IMR-90 (cell line): ENCODE measurements around the gene COL5A1. TPM values are rescaled to one million over a fixed set of nuclear protein-coding genes. Genes with fewer than 3 reads are reported as not detected.
"Not testable (repeated sequence)": the region's sequence is repeated elsewhere in the genome, so short reads cannot be mapped to it uniquely, and the experiment has no call there.

Source experiments
- ATAC-seq: fragments of 200-7000 bp; cut with Tn5 transposase; 2 replicates; pipeline ENCODE4 v1.9.1; 2020; ENCODE audit warnings: low read depth, mild to moderate bottlenecking, moderate library complexity
- BruUV-seq: library from RNA; stranded (reverse); fragments of 400-500 nt; replicated peaks from 2 replicates; lab custom pipeline; 2021; lab: Mats Ljungman, UMichigan
- CTCF ChIA-PET: fragments of 300-600 bp; formaldehyde crosslinking; extraction: SDS; loops from one replicate; lab custom pipeline; 2021; ENCODE audit warnings: antibody characterized with exemption; lab: Yijun Ruan, JAX
- POLR2A ChIA-PET: fragments of 300-600 bp; sonication (Branson Sonifier 250); formaldehyde crosslinking; loops from one replicate; lab custom pipeline; 2022; ENCODE audit warnings: antibody characterized with exemption; ENCODE audit not compliant: unreplicated experiment; lab: Charles Lee
- DNase-seq: peaks from one replicate; pipeline ENCODE4 v3.0.0; 2013
- H2AFZ ChIP-seq: replicated peaks from 2 replicates; pipeline ENCODE3; 2013; ENCODE audit warnings: low read length, mild to moderate bottlenecking; ENCODE audit not compliant: poor library complexity
- H2AK5ac ChIP-seq: 2 replicates; pipeline ENCODE4 v1.6.1; 2013; ENCODE audit warnings: low read depth, low read length, inconsistent platforms
- H2AK9ac ChIP-seq: replicated peaks from 2 replicates; pipeline ENCODE3; 2013; ENCODE audit warnings: mild to moderate bottlenecking, low read depth, low read length, moderate library complexity; ENCODE audit not compliant: poor library complexity
- H2BK120ac ChIP-seq: 2 replicates; pipeline ENCODE4 v1.6.1; 2013; ENCODE audit warnings: low read depth, low read length, inconsistent platforms
- H2BK15ac ChIP-seq: 3 replicates; pipeline ENCODE4 v1.6.1; 2013; ENCODE audit warnings: low read depth, low read length, inconsistent platforms
- H2BK20ac ChIP-seq: 2 replicates; pipeline ENCODE4 v1.6.1; 2013; ENCODE audit warnings: low read depth, mild to moderate bottlenecking, inconsistent platforms, low read length, moderate library complexity
- H2BK5ac ChIP-seq: 2 replicates; pipeline ENCODE4 v1.6.1; 2013; ENCODE audit warnings: mild to moderate bottlenecking, low read depth, low read length, inconsistent platforms; ENCODE audit not compliant: poor library complexity, severe bottlenecking
- H3K14ac ChIP-seq: replicated peaks from 2 replicates; pipeline ENCODE4 v1.6.1; 2013; ENCODE audit warnings: low read depth, low read length, inconsistent platforms
- H3K18ac ChIP-seq: 2 replicates; pipeline ENCODE4 v1.6.1; 2013; ENCODE audit warnings: low read depth, low read length, control low read depth
- H3K23ac ChIP-seq: 2 replicates; pipeline ENCODE4 v1.6.1; 2013; ENCODE audit warnings: low read depth, low read length, inconsistent platforms
- H3K27ac ChIP-seq: 2 replicates; pipeline ENCODE4 v1.5.1; 2013; ENCODE audit warnings: mild to moderate bottlenecking, control low read depth, low read length; ENCODE audit not compliant: insufficient read depth
- H3K27me3 ChIP-seq: 2 replicates; pipeline ENCODE4 v1.6.1; 2013; ENCODE audit warnings: low read length; ENCODE audit not compliant: control insufficient read depth, insufficient read depth
- H3K36me3 ChIP-seq: 2 replicates; pipeline ENCODE4 v1.6.1; 2013; ENCODE audit warnings: low read length, mixed read lengths; ENCODE audit not compliant: control insufficient read depth, insufficient read depth
- H3K4ac ChIP-seq: 2 replicates; pipeline ENCODE4 v1.6.1; 2013; ENCODE audit warnings: low read depth, low read length, inconsistent platforms
- H3K4me1 ChIP-seq: 2 replicates; pipeline ENCODE4 v1.6.1; 2013; ENCODE audit warnings: low read length, mixed read lengths; ENCODE audit not compliant: control insufficient read depth, insufficient read depth
- H3K4me2 ChIP-seq: 2 replicates; pipeline ENCODE4 v1.6.1; 2013; ENCODE audit warnings: low read depth, mild to moderate bottlenecking, control low read depth, low read length, moderate library complexity
- H3K4me3 ChIP-seq: 2 replicates; pipeline ENCODE4 v1.5.1; 2013; ENCODE audit warnings: low read depth, mild to moderate bottlenecking, control low read depth, low read length, moderate library complexity; ENCODE audit not compliant: insufficient read depth
- H3K56ac ChIP-seq: 2 replicates; pipeline ENCODE4 v1.6.1; 2013; ENCODE audit warnings: low read length, inconsistent platforms; ENCODE audit not compliant: insufficient read depth; ENCODE audit errors: extremely low read depth
- H3K79me1 ChIP-seq, 2 experiments: 2 replicates each; pipeline ENCODE4 v1.6.1; 2013; ENCODE audit warnings: low read length in 2 of 2, inconsistent platforms in 1 of 2, low read depth in 1 of 2
- H3K9ac ChIP-seq: 2 replicates; pipeline ENCODE4 v1.6.1; 2013; ENCODE audit warnings: low read depth, low read length, control low read depth
- H3K9me1 ChIP-seq: 2 replicates; pipeline ENCODE4 v1.6.1; 2013; ENCODE audit warnings: low read length, inconsistent platforms; ENCODE audit not compliant: insufficient read depth
- H3K9me3 ChIP-seq: 2 replicates; pipeline ENCODE4 v1.6.1; 2013; ENCODE audit warnings: low read length; ENCODE audit not compliant: control insufficient read depth, insufficient read depth
- H4K20me1 ChIP-seq: 2 replicates; pipeline ENCODE4 v1.6.1; 2013; ENCODE audit warnings: low read length, inconsistent platforms; ENCODE audit not compliant: insufficient read depth
- H4K5ac ChIP-seq: 2 replicates; pipeline ENCODE4 v1.6.1; 2013; ENCODE audit warnings: mild to moderate bottlenecking, low read depth, low read length, control low read depth
- H4K8ac ChIP-seq, 2 experiments: 2 replicates each; pipeline ENCODE4 v1.6.1; 2013; ENCODE audit warnings: low read depth in 2 of 2, low read length in 2 of 2, control low read depth in 1 of 2, inconsistent platforms in 1 of 2
- H4K91ac ChIP-seq: 2 replicates; pipeline ENCODE4 v1.6.1; 2013; ENCODE audit warnings: low read depth, low read length, inconsistent platforms; ENCODE audit not compliant: insufficient read depth
- FOS ChIP-seq: fragments of 150-350 bp; IDR thresholded peaks from 2 replicates; pipeline ENCODE4 v1.6.1; 2016; ENCODE audit warnings: low read depth, low read length
- MAFK ChIP-seq: IDR thresholded peaks from 2 replicates; pipeline ENCODE4 v1.6.1; 2012; ENCODE audit warnings: low read depth, low read length, improper control_type of control experiment
- MAZ ChIP-seq: IDR thresholded peaks from 2 replicates; pipeline ENCODE4 v1.6.1; 2012; ENCODE audit warnings: low read depth, mild to moderate bottlenecking, low read length, improper control_type of control experiment, moderate library complexity, borderline replicate concordance
- POLR2A ChIP-seq: IDR thresholded peaks from 2 replicates; pipeline ENCODE4 v1.6.1; 2012; ENCODE audit warnings: mild to moderate bottlenecking, low read depth, low read length
- WGBS, 2 experiments: methylation state at CpG; one replicate each; pipeline versions ENCODE4 v1.1.5 to v1.1.7; 2013; ENCODE audit warnings: missing lambda C conversion rate in 2 of 2; ENCODE audit not compliant: insufficient read length in 1 of 2; ENCODE audit errors: extremely low coverage in 2 of 2; 5-methylcytosine and 5-hydroxymethylcytosine counted together
- dilution Hi-C: fragments of 300-500 bp; cut with HindIII; formaldehyde crosslinking; loops from one replicate; pipeline ENCODE4 v1.14.3; 2018; ENCODE audit warnings: low sequenced_read_pairs; ENCODE audit not compliant: unreplicated experiment
- in situ Hi-C: fragments of 300-500 bp; cut with MboI; formaldehyde crosslinking; loops from 3 replicates; pipeline ENCODE4 v1.14.3; 2019; ENCODE audit warnings: low sequenced_read_pairs, inconsistent platforms, mixed read lengths
- intact Hi-C: fragments of 100-400 bp; cut with micrococcal nuclease; formaldehyde crosslinking; loops from 2 replicates; pipeline ENCODE4 v1.10.0; 2022
- polyA plus RNA-seq, 3 experiments: library from polyadenylated mRNA; depleted of rRNA; stranded (reverse); fragments of >200 nt; gene quantifications; 2 replicates each; pipeline ENCODE4 v1.2.3, GENCODE V29; 2012; ENCODE audit warnings: low replicate concordance in 1 of 3
- total RNA-seq: library from RNA; depleted of rRNA; stranded (reverse); fragments of >200 nt; gene quantifications from 2 replicates; pipeline ENCODE4 v1.2.3, GENCODE V29; 2012

The COL5A1 gene
- total and polyA plus RNA-seq, 2 of the 4 experiments (the other 2 are of a cell fraction), result 19.2 to 173 TPM

DNA sequence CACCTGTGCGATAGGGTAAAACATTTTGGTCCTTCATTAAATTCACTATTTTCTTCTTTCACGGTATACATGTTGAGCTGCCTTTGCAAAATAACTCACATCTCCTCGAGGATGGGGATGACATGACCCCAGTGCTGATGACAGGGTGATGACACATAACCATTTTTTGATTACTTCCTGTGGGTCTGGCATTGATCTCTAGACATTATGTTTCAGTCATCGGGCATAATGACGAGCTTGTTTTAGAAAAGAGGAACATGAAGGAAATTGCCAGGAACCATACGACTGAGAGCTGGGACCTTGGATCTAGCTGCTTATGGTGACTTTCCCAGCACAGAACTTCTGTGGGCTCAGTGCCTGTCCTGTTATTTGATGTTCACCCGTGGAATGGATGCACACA is 25.2 kb downstream of the COL5A1 start:
- Histone ChIP-seq H2BK15ac (no peak overlapping the region), H3K14ac (peak overlapping the region; percentile 5; the same call in 1 of the 2 replicates), H3K4me3 (no peak overlapping the region), H3K9me1 (peaks cover 72% of the 10 kb centered on the region), H2BK120ac (no peak overlapping the region), H3K27ac (no peak overlapping the region), H4K91ac (no peak overlapping the region), H3K23ac (0 out of 2 replicates have a peak overlapping the region, but pooled peaks have one; percentile 48), H3K4me2 (no peak overlapping the region), H3K4ac (0 out of 2 replicates have a peak overlapping the region, but pooled peaks have one; percentile 11), H3K27me3 (no peaks in the 10 kb centered on the region), H4K5ac (no peak overlapping the region), H3K36me3 (peaks cover 23% of the 10 kb centered on the region), H4K8ac (no peak overlapping the region; a peak in 1 of 4 replicates), H2BK20ac (no peak overlapping the region), H3K56ac (no peak overlapping the region), H3K18ac (no peak overlapping the region), H4K20me1 (peaks cover 97% of the 10 kb centered on the region), H3K4me1 (peaks cover 53% of the 10 kb centered on the region), H2BK5ac (no peak overlapping the region), H3K79me1 (peaks cover 60 to 92% of the 10 kb centered on the region in 2 experiments), H3K9ac (no peak overlapping the region), H2AK5ac (peak overlapping the region; percentile 64), H3K9me3 (no peaks in the 10 kb centered on the region), H2AK9ac (no peak overlapping the region), H2AFZ (no peak overlapping the region)
- no TSS peak for BruUV-seq
- TF ChIP-seq MAZ (no peak), POLR2A (no peak), FOS (peak; percentile 41; the same call in 1 of the 2 replicates), MAFK (0 out of 2 replicates have a peak, but pooled peaks have one; percentile 4)
- ATAC-seq (no peak), DNase-seq (peak; percentile 74)
- 26% methylated on average over 4 of the region's 7 CpGs; no CpG with 5 or more reads in 1 of the 2 experiments for WGBS, 2 experiments
- in situ Hi-C loops, result loop anchor here (10.0 kb wide), 1 partner anchor 502 kb away; the partner anchor contains the start of gene RNU6ATAC
- POLR2A ChIA-PET, result no interaction called here
- intact Hi-C loops, result no loop called here
- dilution Hi-C loops, result no loop called here
- CTCF ChIA-PET, result no interaction called here

GRCh38 chr9:134668977-134669376 is 27.4 kb downstream of the COL5A1 start:
- H4K91ac ChIP-seq, H3K27ac ChIP-seq, dilution Hi-C loops, DNase-seq, intact Hi-C loops, H3K23ac ChIP-seq, CTCF ChIA-PET, ATAC-seq, H3K4me3 ChIP-seq, H3K27me3 ChIP-seq, H2AK9ac ChIP-seq, H2BK20ac ChIP-seq, H3K18ac ChIP-seq, H3K4me2 ChIP-seq, H4K5ac ChIP-seq, H3K56ac ChIP-seq, H3K9ac ChIP-seq, BruUV-seq, POLR2A ChIA-PET, H2AFZ ChIP-seq, H4K8ac ChIP-seq, H3K9me3 ChIP-seq: not testable (repeated sequence)
- Histone ChIP-seq H3K14ac (peak overlapping the region; percentile 38), H3K36me3 (peaks cover 23% of the 10 kb centered on the region), H4K20me1 (peaks cover 90% of the 10 kb centered on the region), H2BK120ac (peak overlapping the region; percentile 10; the same call in 1 of the 2 replicates), H3K4ac (peak overlapping the region; percentile 54; the same call in 1 of the 2 replicates), H3K4me1 (peaks cover 40% of the 10 kb centered on the region), H2BK15ac (0 out of 3 replicates have a peak overlapping the region, but pooled peaks have one; percentile 11), H3K9me1 (peaks cover 61% of the 10 kb centered on the region), H2BK5ac (peak overlapping the region; percentile 14), H2AK5ac (peak overlapping the region; percentile 89), H3K79me1 (peaks cover 58 to 84% of the 10 kb centered on the region in 2 experiments)
- in situ Hi-C loops, result loop anchor here (10.0 kb wide), 1 partner anchor 504 kb away; the partner anchor contains the start of gene RNU6ATAC
